GM12874 (cell line): ENCODE measurements around the gene SH3RF3.

Experiments
- TF ChIP-seq, protein P1 (sequence below): IDR thresholded peaks from 2 replicates; pipeline ENCODE4 v1.5.1; 2011; ENCODE audit warnings: low read depth, mild to moderate bottlenecking, control low read depth, low read length, moderate library complexity; ENCODE audit not compliant: insufficient read depth

The SH3RF3 gene

DNA sequence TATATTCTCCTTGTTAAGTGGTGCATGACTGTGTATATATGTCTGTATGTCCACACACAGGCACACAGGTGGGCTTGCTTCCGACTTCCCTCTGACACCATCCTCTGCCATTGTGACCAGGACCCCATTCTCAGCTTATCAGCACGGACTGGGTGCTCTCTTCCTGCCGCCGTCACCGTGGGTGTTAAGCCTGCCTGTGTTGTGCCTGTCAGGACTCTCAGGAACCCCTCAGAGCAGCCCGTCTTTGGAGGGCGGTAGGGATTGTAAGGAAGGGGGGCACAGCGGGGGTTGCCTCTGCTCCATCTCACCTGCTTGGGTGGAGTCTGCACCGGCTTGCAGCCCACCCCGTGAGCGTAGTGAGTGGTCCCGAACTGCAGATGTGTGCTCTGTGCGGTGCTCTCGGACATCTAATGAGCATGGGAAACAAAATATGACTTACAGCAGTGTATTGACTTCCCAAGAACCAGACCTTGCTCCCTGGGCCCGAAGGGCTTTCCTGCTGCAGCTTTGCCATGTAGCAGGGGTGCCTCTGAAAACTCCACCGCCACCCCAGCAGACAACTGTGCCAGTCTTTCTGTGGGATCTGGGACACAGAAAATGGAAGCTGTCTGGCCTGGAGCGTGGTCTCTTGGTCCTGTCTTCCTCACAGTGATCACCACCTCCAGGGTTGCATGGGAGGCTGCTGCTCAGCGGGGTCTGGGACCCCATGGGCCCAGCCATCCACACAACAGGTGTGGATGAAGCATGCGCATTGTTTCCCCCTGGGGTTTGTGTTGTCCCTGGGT lies 58.9 kb downstream of the SH3RF3 start:
- TF ChIP-seq, protein P1, sequence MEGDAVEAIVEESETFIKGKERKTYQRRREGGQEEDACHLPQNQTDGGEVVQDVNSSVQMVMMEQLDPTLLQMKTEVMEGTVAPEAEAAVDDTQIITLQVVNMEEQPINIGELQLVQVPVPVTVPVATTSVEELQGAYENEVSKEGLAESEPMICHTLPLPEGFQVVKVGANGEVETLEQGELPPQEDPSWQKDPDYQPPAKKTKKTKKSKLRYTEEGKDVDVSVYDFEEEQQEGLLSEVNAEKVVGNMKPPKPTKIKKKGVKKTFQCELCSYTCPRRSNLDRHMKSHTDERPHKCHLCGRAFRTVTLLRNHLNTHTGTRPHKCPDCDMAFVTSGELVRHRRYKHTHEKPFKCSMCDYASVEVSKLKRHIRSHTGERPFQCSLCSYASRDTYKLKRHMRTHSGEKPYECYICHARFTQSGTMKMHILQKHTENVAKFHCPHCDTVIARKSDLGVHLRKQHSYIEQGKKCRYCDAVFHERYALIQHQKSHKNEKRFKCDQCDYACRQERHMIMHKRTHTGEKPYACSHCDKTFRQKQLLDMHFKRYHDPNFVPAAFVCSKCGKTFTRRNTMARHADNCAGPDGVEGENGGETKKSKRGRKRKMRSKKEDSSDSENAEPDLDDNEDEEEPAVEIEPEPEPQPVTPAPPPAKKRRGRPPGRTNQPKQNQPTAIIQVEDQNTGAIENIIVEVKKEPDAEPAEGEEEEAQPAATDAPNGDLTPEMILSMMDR = no peak

DNA sequence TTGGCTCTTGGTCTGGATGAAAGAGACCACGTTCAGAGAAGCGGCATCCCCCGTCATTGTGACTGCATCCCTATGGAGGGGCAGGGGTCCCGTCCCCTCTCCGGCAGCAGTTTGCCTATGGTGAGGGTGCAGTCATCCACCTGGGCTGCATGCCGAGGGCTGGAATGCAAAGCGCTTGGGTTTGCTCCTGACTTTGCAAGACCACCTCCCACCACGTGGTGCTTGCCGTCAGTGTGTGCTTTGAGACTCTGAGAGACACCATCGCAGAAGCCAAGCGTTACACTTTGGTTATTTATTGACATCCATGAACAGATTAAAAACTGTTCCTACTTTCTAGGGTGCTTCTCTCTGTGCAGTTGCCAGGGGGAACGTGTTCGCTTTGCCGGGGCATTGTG lies 59.5 kb downstream of the SH3RF3 start:
- TF ChIP-seq, protein P1 = no peak

DNA sequence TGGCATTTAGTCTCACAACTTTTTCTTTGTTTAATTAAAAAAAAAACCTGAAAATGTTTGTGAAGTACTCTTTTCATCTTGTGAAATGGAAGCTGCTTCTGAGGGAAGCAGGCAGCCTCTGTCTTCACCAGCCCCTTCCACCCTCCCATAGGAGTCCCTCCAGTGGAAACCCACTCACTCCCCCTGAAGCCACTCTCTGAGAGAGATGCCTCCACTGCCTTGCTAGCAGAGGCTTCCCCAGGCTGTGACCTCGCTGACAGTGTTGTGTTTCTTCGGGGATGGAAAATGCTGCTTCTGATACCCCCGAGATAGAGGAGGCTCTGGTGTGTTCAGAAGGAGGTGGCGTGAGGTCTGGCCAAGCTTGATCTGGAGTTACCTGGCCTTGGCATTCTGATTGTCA lies 59.9 kb downstream of the SH3RF3 start:
- TF ChIP-seq, protein P1 = no peak

DNA sequence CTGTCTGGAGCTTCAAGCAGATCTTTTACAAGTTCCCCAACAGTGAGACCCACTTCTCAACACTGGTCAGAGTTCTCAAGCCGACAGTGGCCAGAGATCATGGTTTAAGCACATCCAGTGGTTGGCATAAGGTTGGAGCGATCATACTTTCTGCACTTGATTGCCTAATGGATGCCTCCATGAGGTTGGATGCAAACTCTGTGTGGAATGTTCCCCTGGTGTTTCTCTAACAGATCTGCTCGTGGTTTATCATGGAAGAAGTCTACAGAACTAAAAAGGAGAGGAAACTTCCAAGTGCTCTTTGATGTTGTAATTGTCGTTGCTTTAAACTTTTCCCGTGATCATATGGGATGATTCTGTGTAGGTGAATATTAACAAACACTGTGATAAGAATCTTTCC lies 60.7 kb downstream of the SH3RF3 start:
- TF ChIP-seq, protein P1 = no peak

DNA sequence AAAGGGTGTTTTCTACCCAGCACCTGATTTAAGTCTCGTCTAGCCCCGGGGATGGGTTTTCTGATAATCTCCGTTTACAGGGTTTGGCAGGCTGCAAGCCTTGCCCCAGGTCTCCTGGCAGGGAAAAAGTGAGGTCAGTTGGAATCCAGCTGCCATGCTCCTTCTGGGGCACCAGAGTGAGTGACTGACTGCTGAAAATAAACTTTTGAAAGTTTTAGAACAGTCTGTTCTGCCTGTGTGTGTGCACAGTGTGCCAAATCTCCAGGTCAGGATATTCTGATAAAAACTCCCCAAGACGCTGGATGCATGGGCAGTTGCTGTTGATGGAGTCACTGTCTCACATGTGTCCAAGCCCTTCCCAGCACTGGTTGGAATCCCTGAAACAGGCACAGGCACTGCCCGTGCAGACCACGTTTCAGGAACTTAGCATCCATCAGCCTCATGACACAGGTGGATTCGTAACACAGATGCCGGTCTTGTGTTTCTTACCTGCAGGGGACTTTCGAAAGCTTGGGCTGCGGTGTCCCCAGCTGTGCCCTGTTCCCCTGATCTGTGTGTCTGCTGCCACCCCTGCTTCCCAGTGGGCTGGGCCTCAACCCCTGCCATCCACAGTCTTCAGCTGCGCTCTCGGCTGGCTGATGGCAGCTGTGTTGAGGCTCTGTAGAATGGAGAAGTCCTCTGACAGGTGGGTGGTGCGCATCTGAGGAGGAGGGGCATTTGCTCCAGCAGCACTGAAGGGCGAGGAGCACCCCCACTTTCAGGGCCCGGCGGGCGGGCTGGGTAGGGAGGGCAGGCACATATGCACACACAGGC lies 65.0 kb downstream of the SH3RF3 start:
- TF ChIP-seq, protein P1 = no peak

DNA sequence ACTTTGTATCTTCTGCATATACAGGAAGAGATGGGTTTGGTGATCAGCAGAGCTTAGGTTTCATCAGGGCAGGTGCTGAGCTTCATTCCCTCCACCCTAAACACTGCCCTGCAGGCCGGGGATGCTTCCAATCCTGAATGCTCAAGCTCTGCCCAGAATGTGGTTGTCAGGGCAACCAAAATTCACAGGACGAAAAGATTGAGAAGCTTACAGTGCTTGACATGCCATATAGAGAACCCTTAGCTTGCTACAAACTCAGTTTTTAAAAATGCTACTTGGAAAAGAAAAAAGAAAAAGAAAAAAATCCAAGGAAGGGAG lies 65.6 kb downstream of the SH3RF3 start:
- TF ChIP-seq, protein P1 = no peak

DNA sequence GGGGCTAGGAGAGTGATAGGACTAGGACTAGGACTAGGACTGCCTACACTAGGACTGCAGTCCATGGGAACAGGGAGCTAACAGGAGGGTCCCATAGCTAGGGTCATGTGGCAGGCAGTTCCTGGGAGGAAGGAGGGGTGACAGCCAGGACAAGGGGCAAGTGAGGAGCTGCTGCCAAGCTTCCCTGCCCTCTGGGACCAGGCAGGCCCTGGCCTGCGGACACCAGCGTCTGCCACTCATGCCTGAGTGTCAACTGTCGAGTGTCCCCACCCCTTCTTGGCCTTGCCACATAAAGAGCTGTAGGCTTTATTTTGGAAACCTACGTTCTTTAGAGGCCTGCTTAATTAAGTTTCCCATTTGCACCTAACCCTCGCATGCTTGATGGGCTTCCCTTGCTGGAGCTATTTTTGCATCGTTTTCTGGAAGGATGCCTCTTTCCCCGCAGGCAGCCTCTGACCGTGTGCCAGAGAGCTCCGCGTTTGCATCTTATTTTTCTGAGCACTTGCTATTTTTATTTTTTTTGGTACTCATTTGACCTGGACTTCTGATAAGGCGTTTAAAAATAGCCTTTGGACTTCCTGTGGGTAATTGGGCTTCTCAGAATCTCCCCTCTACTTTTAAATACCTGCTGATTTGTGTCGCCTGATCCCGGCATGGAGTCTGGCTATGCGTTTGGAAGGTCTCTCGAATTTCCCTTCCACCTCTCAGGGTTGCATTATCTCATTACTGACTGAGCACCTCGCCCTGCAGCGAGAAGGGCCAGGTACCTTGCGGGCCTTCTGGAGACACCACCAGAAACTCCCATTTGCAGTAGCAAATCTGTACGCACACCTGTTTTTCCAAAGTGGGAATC lies 66.4 kb downstream of the SH3RF3 start:
- TF ChIP-seq, protein P1 = no peak
